22Rv1 (cell line): Measurements from ENCODE around the gene SRP19.

ENCODE experiments used
- CTCF ChIP-seq: fragments of 450-650 bp; IDR thresholded peaks from 2 replicates; pipeline ENCODE4 v1.5.1; 2017; ENCODE audit warnings: mild to moderate bottlenecking
- ZFX ChIP-seq: fragments of 450-650 bp; IDR thresholded peaks from 2 replicates; pipeline ENCODE4 v1.6.1; 2017; ENCODE audit warnings: antibody characterized with exemption, borderline replicate concordance

- TF ChIP-seq CTCF: no peak
- no peak for TF ChIP-seq ZFX
Observed at GRCh38 chr5:112823181-112823580, 37.9 kb upstream of the SRP19 start.
